Jurkat, Clone E6-1 (cell line): ENCODE measurements around the gene CEACAM19.

ENCODE experiments used
- DNase-seq: peaks from one replicate; pipeline ENCODE4 v3.0.0-alpha.2; 2011; ENCODE audit warnings: low read depth, low spot score
- H3K4me3 ChIP-seq: 2 replicates; pipeline ENCODE4 v1.5.1; 2011; ENCODE audit warnings: mild to moderate bottlenecking, low read length, control low read depth, moderate library complexity

The CEACAM19 gene

DNA sequence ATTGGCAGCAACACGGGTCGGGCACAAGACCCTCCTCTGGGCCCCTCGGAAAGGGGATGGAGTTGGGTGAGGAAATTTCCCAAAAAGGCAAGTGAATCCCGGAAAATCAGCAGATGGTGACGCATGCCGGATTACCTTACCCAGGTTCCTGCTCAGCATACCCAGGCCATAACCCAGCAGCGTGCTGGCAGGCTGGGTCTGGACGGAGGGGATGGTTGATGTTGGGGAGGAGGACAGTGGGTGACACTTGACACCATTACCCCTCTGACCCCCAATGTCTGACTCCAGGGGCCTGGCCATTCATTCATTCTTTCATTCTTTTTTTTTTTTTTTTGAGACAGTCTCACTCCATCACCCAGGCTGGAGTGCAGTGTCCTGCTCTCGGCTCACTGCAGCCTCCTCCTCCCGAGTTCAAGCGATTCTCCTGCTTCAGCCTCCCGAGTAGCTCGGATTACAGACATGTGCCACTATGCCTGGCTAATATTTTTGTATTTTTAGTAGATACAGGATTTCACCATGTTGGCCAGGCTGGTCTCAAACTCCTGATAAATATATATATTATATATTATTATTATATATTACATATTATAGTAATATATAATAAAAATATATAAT, 26.8 kb upstream of the CEACAM19 start:
- no peak for DNase-seq
- H3K4me3 ChIP-seq = peak overlapping the region; percentile 64

DNA sequence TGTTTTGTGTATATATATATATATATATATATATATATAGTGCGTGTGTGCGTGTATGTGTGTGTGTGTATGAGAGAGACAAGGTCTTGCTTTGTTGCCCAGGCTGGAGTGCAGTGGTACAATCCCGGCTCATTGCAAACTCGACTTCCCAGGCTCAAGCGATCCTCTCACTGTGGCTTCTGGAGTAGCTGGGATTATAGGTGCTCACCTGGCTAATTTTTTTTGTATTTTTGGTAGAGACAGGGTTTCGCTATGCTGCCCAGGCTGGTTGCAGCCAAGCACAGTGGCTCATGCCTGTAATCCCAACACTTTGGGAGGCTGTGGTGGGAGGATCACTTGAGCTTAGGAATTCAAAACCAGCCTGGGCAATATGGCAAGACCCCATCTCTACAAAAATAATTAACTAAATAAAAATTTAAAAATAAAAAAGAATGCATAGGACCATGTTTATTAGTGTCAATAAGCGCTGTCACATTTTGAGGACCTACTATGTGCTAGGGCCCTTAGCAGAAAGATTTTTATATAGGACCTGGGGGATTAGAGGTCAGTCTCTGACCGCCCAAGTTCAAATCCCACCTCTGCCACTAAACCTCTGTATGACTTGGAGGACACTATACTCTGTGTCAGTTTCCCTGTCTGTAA, 25.8 kb upstream of the CEACAM19 start:
- no peak overlapping the region for H3K4me3 ChIP-seq
- DNase-seq = no peak

DNA sequence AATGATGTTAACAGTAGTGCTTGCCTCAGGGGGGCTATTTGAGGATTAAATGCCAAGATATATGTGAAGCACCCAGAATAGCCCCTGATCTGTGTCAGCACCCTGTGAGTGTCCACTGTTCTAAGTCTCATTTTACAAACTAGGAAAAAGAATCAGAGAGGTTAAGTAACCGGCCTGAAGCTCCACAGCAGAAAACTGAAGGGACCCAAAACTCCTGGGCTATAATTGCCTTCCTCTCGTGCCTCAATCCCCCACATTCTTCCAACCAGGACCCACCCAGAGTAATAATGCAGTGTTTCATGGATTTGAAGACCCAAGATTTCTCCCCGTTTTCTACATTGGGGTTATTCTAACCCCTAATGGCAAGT, 25.2 kb upstream of the CEACAM19 start:
- no peak overlapping the region for H3K4me3 ChIP-seq

DNA sequence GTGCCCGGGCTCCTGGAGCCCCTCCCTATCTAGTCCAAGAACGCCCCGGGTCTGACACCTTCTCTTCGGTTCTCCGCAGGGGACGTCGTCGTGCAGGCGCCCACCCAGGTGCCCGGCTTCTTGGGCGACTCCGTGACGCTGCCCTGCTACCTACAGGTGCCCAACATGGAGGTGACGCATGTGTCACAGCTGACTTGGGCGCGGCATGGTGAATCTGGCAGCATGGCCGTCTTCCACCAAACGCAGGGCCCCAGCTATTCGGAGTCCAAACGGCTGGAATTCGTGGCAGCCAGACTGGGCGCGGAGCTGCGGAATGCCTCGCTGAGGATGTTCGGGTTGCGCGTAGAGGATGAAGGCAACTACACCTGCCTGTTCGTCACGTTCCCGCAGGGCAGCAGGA, 24.1 kb upstream of the CEACAM19 start:
- DNase-seq = no peak

More for the DNA sequence above, 25.2 kb upstream of the CEACAM19 start:
- no peak for DNase-seq

DNA sequence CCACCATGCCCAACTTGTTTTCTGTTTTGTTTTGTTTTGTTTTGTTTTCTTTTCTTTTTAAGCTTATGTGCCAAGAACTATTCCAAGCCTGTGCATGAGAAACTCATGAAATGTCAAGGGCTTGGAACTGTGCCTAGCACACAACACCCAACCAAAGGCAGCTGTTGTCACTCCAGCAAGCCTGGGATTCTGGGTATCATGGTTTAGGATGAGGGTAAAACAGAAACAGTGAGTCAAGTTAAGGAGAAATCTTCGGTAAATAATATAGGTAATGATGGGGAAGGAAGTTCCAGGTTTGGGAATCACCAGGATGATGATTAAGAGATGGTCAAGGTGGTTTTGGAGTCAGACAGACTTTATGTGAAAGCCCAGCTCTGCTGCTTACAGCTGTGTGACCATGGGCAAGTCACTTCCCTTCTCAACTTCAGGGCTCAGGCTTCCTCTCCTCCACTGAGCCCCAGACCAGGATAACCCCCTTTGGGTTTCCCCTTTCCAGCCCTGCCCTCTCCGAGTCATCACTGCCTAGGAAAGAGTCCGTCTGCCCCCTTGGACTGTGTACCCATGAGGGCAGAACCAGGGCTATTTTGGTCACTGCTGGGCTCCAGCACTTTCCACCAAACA, 22.5 kb upstream of the CEACAM19 start:
- H3K4me3 ChIP-seq = no peak overlapping the region
- no peak for DNase-seq

More for the DNA sequence above, 24.1 kb upstream of the CEACAM19 start:
- no peak overlapping the region for H3K4me3 ChIP-seq

DNA sequence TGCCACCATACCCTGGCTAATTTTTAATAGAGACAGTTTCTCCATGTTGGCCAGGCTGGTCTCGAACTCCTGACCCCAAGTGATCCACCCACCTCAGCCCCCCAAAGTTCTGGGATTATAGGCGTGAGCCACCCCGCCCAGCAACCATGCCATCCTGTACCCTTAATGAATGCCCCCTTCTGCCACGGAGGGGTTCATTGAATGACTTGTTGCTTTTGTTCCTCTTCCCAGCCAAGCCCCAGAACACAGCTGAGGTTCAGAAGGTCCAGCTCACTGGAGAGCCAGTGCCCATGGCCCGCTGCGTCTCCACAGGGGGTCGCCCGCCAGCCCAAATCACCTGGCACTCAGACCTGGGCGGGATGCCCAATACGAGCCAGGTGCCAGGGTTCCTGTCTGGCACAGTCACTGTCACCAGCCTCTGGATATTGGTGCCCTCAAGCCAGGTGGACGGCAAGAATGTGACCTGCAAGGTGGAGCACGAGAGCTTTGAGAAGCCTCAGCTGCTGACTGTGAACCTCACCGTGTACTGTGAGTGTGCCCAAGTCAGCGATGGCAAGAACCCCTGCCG, 21.6 kb upstream of the CEACAM19 start:
- H3K4me3 ChIP-seq = no peak overlapping the region
- no peak for DNase-seq

DNA sequence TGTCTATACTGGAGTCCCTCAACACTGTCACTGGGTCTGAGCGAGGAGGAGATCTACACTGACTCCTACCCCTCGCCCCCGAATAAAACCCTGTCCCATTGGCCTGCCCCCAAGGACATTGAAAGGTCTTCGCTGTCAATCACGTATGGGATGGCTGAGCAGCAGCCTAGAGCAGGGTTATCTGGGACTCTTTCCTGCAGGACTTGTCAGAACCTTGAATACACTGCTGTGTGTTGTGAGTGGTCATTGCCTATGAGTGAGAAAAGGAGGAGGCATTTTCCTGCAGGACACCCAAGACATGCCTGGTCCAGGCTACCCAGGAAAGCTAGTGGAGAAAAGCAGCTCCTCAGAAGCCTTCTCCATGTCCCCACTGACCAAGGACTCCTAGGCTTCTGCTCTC, 17.9 kb upstream of the CEACAM19 start:
- DNase-seq = no peak
- no peak overlapping the region for H3K4me3 ChIP-seq

DNA sequence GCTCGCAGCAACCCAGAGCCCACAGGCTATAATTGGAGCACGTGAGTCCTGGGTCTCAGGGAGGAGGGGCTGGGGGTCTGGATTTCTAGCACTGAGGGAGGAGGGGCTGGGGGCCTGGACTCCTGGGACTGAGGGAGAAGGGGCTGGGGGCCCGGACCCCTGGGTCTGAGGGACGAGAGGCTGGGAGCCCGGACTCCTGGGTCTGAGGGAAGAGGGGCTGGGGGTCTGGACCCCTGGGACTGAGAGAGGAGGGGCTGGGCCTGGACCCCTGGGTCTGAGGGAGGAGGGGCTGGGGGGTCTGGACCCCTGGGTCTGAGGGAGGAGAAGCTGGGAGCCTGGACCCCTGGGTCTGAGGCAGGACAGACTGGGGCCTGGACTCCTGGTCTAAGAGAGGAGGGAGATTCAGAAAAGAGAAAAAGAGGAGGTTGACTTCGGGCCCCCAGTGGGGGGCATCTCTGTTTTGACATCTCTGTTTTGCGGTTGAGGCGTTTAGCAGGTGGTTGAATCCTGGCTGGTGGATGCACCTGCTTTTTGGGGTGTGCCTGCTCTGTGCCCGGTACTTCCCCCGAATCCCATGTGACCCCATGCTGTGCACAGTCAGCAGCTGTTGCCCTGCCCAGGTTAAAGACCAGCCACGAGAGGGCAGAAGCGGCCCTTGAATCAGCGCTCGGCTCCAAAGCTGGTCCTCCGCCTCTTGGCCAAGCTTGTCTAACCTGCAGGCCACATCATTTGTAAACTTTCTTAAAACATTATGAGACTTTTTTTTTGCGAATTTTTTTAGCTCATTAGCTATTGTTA, 17.1 kb upstream of the CEACAM19 start:
- DNase-seq = peak; percentile 51
- H3K4me3 ChIP-seq = no peak overlapping the region

DNA sequence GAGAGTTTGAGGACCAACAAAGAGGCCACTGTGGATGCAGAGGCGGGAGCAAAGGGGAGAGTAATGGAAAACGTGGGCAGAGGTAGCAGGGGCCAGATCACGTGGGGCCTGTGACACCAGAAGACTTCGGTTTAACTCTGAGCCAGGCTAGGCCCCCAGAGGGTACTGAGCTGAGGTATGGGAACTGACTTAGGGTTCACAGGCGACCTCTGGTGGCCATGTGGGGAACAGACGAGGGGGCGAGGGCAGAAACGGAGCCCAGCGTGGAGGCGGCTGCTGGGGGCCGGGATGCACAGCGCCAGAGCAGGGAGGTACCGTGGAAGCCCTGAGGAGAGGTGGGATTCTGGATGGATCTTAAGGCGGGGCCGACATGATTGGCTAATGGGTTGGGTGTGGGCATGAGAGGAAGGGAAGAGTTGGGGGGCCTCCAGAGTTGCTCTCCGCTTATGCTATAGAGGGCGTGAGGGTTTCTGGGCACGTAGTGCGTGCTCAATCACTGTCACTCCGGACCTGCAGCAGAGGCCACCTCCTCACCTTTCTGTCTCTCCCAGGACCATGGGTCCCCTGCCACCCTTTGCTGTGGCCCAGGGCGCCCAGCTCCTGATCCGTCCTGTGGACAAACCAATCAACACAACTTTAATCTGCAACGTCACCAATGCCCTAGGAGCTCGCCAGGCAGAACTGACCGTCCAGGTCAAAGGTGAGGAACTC, 13.9 kb upstream of the CEACAM19 start:
- no peak overlapping the region for H3K4me3 ChIP-seq
- DNase-seq = peak; percentile 61

DNA sequence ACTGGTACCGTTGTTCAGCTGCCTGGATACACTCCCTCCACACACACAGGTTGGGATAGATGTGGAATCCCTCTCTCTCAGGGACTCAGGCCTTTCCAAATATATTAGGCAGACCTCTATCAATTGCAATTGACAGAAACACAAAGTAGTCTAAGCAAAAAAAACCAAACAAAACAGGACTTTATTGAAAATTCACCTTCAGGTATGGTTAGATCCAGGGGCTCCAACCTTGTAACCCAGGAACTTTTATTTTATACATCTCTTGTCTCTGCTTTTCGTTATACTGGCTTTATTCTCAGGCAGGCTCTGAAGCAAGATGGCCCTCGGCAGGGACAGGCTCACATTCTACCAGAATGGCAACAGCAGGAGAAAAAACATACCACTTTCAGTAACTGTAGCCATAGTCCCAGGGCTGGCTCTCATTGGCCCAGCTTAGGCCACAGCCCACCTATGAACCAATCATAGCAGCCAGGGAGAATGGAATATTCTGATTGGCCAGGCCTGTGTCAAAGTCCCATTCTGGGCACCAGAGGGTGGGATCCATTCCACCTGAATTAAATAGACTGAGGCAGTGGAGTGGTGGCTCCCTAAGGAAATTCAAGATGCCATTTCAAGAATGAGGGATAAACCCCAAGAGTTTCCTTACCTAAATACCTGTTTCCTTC, 13.1 kb upstream of the CEACAM19 start:
- DNase-seq = no peak
- no peak overlapping the region for H3K4me3 ChIP-seq

DNA sequence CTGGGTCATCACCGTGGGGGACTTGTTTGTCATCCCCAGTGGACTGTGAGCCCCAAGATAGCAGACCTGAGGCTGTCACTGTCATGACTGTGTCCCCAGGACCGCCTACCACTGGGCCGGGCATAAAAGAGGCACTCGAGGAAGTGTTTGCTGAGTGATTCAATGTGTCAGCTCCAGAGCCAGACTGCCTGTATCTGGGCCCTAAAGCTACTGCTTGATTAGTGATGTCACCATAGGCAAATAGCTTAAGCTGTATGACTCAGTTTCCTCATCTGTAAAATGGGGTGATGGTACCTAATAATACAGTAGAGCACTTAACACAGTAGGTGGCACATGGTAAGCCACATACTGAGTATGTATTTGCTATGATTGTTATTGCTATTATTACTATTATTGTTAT, 11.2 kb upstream of the CEACAM19 start:
- H3K4me3 ChIP-seq = no peak overlapping the region
- DNase-seq = no peak

DNA sequence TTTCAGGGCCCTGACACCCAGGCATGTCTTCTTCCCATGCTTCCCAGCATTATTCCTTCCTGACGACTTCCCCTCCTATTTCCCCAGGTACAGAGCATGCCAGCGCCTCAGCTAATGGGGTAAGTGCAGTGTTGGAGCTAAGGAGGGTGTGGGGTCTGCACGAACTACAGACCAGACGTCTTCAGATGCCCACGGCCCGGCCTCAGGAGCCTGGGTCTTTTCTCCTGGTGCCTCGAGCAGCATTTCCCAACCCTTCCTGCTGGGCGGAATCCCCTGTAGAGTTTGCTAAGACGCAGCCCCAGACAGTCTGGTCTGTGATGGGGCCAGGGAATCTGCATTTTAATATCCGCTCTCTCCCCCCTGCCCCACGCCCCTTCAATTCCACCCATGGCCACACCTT, 10.1 kb upstream of the CEACAM19 start:
- DNase-seq = no peak
- H3K4me3 ChIP-seq = no peak overlapping the region

DNA sequence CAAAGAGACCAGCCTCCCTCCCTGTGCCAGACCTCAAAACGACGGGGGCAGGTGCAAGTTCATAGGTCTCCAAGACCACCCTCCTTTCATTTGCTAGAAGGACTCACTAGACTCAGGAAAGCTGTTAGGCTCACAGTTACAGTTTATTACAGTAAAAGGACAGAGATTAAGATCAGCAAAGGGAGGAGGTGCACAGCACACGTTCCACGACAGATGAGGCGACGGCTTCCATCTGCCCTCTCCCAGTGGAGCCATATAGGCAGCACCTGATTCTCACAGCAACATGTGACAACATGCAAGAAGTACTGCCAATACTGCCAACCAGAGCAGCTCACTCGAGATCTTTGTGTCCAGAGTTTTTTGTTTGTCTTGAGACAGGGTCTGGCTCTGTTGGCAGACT, 9.4 kb upstream of the CEACAM19 start:
- DNase-seq = no peak
- H3K4me3 ChIP-seq = no peak overlapping the region

DNA sequence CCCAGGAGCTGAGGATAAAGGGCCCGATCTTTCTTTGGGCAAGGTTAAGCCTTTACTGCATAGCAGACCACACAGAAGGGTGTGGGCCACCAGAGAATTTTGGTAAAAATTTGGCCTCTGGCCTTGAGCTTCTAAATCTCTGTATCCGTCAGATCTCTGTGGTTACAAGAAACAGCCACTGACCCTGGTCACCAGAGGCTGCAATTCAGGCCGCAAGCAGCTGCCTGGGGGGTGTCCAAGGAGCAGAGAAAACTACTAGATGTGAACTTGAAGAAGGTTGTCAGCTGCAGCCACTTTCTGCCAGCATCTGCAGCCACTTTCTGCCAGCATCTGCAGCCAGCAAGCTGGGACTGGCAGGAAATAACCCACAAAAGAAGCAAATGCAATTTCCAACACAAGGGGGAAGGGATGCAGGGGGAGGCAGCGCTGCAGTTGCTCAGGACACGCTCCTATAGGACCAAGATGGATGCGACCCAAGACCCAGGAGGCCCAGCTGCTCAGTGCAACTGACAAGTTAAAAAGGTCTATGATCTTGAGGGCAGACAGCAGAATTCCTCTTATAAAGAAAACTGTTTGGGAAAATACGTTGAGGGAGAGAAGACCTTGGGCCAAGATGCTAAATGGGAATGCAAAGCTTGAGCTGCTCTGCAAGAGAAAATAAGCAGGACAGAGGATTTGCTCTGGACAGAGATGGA, 8.4 kb upstream of the CEACAM19 start:
- DNase-seq = no peak
- no peak overlapping the region for H3K4me3 ChIP-seq

DNA sequence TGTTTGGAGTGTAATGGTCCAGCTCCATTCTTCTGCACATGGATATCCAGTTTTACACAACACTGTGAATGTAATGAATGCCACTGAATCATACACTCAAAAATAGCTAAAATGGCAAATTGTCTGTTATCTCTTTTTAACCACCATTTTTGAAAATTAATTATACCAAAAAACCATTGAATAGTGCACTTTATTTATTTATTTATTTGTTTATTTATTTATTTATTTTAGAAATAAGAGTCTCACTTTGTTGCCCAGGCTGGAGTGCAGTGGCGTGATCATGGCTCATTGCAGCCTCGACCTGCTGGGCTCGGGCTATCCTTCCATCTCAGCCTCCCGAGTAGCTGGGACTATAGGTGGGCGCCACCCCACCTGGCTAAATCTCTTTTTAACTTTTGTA, 7.3 kb upstream of the CEACAM19 start:
- DNase-seq = no peak
- H3K4me3 ChIP-seq = no peak overlapping the region

DNA sequence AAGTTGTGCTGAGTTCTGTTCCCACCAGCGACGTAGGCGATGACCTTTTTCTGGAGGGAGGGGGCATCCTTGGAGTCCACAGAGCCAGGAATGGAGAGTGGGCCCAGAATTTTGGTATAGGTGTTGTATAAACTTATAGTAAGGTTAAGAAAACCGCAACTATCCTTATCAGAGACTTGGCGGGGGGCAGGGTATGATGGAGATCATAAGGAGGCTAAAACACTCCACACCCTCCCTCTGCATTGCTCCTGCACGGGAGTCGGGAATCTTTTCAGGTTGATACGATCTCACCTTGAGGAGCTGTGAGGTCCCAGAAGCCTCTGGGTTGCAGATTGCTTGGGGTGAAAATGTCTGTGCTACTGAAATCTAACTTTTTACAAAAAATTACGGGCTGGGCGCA, 6.3 kb upstream of the CEACAM19 start:
- H3K4me3 ChIP-seq = no peak overlapping the region
- no peak for DNase-seq

DNA sequence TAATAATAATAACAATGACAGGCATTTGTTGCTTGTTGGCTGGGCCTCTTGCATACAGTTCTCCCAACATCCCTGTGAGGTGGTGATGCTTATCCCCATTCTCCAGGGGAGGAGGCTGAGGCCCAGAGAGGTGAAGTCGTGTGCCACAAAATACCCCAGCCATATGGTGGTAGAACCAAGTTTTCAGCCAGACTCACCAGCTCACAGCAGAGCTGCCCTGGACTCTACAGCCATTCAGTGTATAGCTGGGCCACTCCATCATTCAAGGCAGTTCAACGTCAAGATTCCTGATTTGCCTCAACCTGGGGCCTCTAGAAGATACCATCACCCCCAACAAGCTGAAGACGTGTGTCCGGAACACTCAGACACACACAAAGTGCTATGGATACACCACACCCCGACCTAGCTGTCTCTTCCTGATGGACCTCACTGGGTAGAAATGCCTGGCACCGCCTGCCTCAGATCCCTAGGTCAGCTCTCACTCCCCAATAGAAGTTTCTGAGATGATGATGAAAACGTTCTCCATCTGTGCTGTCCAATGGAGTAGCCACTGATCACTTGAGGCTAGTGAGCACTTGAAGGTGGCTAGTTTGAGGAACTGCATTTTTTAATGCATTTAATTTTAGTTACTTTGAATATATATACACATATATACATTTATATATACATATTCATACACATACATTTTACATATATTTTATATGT, 4.3 kb upstream of the CEACAM19 start:
- DNase-seq = no peak
- H3K4me3 ChIP-seq = no peak overlapping the region
